ENCODE measurements around the gene SNUPN. TPM values are rescaled to one million over a fixed set of nuclear protein-coding genes. Genes with fewer than 3 reads are reported as not detected.

Gene SNUPN
- total and polyA plus RNA-seq, 4 donors: 19.1 to 24.6 (median 21.1) TPM

DNA sequence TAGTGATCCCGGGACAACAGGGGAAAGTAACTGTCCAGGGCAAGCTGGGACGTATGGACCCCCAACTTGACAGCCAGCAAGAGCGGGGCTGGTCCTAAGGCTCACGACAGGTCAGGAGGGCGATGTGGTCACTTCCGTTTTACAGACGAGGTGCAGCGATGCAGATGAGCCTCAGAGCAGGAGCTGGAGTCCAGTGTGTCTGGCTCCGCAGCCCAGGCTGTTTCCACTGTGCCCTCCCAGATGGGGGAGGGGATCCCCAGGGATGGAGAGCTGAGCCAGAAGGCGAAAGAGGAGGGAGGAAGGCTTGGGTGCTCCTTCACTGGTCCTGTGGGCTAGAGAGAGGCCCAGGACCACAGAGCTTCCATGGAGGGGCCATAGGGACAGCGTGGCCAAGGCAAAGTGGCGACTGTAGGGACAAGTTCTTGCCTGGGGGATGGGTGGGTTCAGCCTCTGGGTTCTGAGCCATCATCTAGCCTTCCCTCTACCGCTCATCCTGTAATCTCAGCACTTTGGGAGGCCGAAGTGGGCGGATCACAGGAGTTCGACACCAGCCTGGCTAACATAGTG lies 27.9 kb upstream of the SNUPN start:
- Histone ChIP-seq H3K9ac (ENCODE audit: insufficient read depth in 1 of 2, low read length in 2 of 2) (no peak overlapping the region), H3K36me3 (ENCODE audit: control insufficient read depth in 4 of 4, insufficient read depth in 4 of 4, low read length in 4 of 4) (peaks cover 0 to 25% (median 17%) of the 10 kb centered on the region in 4 donors), H3K27ac (ENCODE audit: low read depth in 1 of 2, low read length in 1 of 2) (peak overlapping the region in 1 of 2 donors; percentile 2), H3K4me3 (no peak overlapping the region), H3K4me1 (ENCODE audit: control insufficient read depth in 5 of 5, insufficient read depth in 5 of 5, low read length in 5 of 5) (peaks cover 4 to 52% (median 24%) of the 10 kb centered on the region in 5 donors), H3K9me3 (ENCODE audit: control insufficient read depth in 4 of 4, insufficient read depth in 3 of 4, low read length in 3 of 4) (no peaks in the 10 kb centered on the region), H3K27me3 (ENCODE audit: control insufficient read depth in 3 of 3, insufficient read depth in 3 of 3, low read length in 2 of 3) (no peaks in the 10 kb centered on the region)
- ATAC-seq (ENCODE audit: insufficient read depth, low FRiP score) (no peak), DNase-seq (no peak)
- WGBS, 2 donors: 84 to 91% methylated on average over 16 of the region's 16 CpGs
- TF ChIP-seq, protein P1, sequence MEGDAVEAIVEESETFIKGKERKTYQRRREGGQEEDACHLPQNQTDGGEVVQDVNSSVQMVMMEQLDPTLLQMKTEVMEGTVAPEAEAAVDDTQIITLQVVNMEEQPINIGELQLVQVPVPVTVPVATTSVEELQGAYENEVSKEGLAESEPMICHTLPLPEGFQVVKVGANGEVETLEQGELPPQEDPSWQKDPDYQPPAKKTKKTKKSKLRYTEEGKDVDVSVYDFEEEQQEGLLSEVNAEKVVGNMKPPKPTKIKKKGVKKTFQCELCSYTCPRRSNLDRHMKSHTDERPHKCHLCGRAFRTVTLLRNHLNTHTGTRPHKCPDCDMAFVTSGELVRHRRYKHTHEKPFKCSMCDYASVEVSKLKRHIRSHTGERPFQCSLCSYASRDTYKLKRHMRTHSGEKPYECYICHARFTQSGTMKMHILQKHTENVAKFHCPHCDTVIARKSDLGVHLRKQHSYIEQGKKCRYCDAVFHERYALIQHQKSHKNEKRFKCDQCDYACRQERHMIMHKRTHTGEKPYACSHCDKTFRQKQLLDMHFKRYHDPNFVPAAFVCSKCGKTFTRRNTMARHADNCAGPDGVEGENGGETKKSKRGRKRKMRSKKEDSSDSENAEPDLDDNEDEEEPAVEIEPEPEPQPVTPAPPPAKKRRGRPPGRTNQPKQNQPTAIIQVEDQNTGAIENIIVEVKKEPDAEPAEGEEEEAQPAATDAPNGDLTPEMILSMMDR (IDR thresholded peaks at IDR 0.05; ENCODE audit: control extremely low read depth, extremely low read depth): no peak

GRCh38 chr15:75651810-75652543 lies 26.5 kb upstream of the SNUPN start:
- Histone ChIP-seq H3K4me1 (ENCODE audit: control insufficient read depth in 5 of 5, insufficient read depth in 5 of 5, low read length in 5 of 5) (peaks cover 4 to 51% (median 24%) of the 10 kb centered on the region in 5 donors), H3K4me3 (no peak overlapping the region), H3K27ac (ENCODE audit: low read depth in 1 of 2, low read length in 1 of 2) (peak overlapping the region; percentile 17 to 41), H3K27me3 (ENCODE audit: control insufficient read depth in 3 of 3, insufficient read depth in 3 of 3, low read length in 2 of 3) (no peaks in the 10 kb centered on the region), H3K36me3 (ENCODE audit: control insufficient read depth in 4 of 4, insufficient read depth in 4 of 4, low read length in 4 of 4) (peaks cover 0 to 16% (median 10%) of the 10 kb centered on the region in 4 donors), H3K9me3 (ENCODE audit: control insufficient read depth in 4 of 4, insufficient read depth in 3 of 4, low read length in 3 of 4) (no peaks in the 10 kb centered on the region), H3K9ac (ENCODE audit: insufficient read depth in 1 of 2, low read length in 2 of 2) (peak overlapping the region; percentile 33 to 49)
- ATAC-seq (ENCODE audit: insufficient read depth, low FRiP score) (no peak), DNase-seq (peak in 1 of 3 donors; percentile 28)
- 29 to 52% methylated on average over 2 of the region's 2 CpGs for WGBS, 2 donors
- TF ChIP-seq, protein P1 (IDR thresholded peaks at IDR 0.05; ENCODE audit: control extremely low read depth, extremely low read depth): no peak

DNA sequence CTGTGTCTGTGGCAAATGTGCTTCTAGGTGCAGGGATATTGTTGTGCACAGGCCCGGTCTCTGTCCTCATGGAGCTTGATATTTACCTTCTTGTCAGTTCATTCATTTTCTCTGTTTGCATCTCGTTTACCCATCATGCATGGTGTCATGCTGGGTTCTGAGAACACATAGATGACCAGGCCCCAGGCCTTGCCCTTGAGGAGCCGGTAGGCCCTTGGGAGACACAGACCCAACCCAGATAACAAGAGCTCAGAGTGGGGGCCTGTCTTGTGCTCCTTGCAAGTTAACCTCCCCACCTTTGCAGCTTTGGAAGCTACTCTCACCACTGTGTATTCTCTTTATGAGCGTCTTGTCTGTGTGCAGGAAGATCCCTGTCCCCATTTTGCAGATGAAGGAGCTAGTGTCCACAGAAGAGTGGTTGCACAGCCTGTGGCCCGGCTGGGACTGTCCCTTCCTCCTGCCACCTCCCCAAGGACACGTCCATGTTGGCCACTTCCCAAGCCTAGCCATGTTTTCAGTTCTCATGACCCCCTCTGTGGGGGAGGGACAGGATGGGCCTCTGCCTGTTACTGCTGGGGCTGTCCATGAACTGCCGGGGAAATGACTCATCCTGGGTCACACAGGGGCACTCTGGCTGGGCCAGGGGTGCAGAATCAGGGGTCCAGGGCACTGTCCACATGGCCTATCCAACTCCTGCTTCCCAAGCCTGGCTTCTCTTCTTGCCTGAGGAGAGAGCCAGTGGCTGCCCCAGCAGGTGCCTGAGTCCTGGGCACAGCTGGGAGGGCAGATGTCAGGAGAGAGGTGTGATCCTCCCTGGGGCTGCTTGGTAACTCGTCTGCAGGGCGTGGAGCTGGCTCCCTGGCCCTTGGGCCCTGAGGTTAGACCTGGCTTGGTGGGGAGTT lies 25.6 kb upstream of the SNUPN start:
- Histone ChIP-seq H3K27me3 (ENCODE audit: control insufficient read depth in 3 of 3, insufficient read depth in 3 of 3, low read length in 2 of 3) (no peaks in the 10 kb centered on the region), H3K27ac (ENCODE audit: low read depth in 1 of 2, low read length in 1 of 2) (peak overlapping the region; percentile 17 to 41), H3K36me3 (ENCODE audit: control insufficient read depth in 4 of 4, insufficient read depth in 4 of 4, low read length in 4 of 4) (peaks cover 0 to 16% (median 6%) of the 10 kb centered on the region in 4 donors), H3K9ac (ENCODE audit: insufficient read depth in 1 of 2, low read length in 2 of 2) (peak overlapping the region; percentile 43 to 50), H3K9me3 (ENCODE audit: control insufficient read depth in 4 of 4, insufficient read depth in 3 of 4, low read length in 3 of 4) (no peaks in the 10 kb centered on the region), H3K4me1 (ENCODE audit: control insufficient read depth in 5 of 5, insufficient read depth in 5 of 5, low read length in 5 of 5) (peaks cover 4 to 56% (median 29%) of the 10 kb centered on the region in 5 donors), H3K4me3 (no peak overlapping the region)
- DNase-seq: peak in 1 of 3 donors; percentile 47
- TF ChIP-seq, protein P1 (IDR thresholded peaks at IDR 0.05; ENCODE audit: control extremely low read depth, extremely low read depth): no peak
- WGBS, 2 donors: 46 to 62% methylated on average over 9 of the region's 9 CpGs
- no peak for ATAC-seq (ENCODE audit: insufficient read depth, low FRiP score)
